Endometrium (tissue), 2 donors: ENCODE results near the gene NTM.

Experiments
- FAIRE-seq: peaks from 2 replicates; lab custom pipeline; 2012; peaks lifted over from hg19 to GRCh38; lab: Jason Lieb, UNC
- donor health status: control.
- donor health status: control.

NTM gene

DNA sequence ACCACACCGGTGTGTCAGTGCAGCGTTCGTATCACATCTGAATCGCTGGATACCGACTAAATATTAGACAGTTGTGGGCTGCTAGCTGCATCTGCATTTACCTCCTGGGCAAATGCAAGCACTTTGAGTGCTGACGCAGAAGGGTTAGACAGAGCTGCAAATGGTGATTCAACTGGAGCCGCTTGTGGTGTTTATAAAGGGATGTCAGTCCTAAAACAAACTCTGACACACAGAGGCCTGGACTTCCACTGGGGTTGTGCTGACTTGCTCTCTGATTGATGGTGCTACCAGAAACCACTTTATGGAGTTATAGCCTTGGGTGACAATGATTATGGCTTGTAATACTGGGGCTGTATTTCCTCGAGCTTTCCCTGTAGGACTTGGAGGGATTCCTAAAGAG, 374.4 kb downstream of the NTM start:
- FAIRE-seq, result no peak

DNA sequence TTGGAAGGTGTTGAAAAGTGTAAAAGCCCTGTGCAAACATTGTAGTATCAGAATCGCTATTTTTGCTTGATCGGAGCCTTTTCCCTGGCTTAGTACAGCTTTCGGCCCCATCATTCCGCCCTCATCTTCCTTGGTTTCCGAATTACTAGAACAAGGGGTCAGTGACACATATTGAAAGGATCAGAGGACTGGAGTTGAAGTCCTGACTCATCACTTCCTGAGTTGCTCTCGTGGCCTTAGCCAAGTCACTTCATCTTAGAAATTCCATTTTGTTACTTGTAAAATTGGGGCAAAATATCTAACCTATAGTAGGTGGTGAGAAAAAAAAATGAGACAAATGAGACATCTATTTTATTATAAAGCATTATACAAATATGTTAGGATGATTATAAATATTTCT, 375.0 kb downstream of the NTM start:
- FAIRE-seq, result no peak

DNA sequence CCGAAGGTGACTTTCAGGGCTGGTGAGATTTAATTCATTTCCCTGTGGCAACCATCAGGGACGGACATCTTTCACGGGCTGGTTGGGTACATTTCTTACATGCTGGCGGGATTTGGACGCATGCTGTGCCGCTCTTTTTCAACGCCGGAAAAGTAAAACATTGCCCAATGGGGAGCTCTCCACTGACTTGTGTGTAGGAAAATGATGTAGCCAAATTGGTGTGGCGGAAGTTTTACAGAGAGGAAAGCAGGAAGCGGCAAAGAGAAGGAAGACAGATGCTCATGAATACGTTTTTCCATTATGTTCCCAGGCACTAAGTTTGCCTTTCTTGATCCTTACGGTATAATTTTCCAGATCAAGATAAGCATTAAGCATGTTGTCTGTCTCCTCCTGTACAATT, 375.8 kb downstream of the NTM start:
- FAIRE-seq, result no peak

- FAIRE-seq, result no peak
Observed at GRCh38 chr11:131748151-131749050, 378.0 kb downstream of the NTM start.

- FAIRE-seq, result no peak
Observed at GRCh38 chr11:131749101-131749500, 378.7 kb downstream of the NTM start.

GRCh38 chr11:131750152-131750551, 379.7 kb downstream of the NTM start:
- FAIRE-seq, result no peak

GRCh38 chr11:131750692-131751091, 380.3 kb downstream of the NTM start:
- no peak for FAIRE-seq

DNA sequence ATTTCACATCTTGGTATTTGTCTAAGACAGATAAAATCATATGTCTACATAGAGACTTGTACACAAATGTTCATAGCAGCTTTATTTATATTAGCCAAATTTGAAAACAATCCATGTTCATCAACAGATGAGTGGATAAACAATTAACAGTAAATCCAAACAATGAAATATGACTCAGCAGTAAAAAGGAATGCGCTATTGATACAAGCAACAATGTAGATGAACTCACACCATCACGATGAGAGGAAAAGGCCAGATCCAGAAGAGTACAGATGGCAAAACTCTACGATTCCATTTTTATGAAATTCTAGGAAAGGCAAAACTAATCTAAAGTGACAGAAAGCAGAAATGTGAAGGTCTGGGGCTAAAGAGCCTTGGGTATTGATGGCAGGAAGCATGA, 384.3 kb downstream of the NTM start:
- no peak for FAIRE-seq

DNA sequence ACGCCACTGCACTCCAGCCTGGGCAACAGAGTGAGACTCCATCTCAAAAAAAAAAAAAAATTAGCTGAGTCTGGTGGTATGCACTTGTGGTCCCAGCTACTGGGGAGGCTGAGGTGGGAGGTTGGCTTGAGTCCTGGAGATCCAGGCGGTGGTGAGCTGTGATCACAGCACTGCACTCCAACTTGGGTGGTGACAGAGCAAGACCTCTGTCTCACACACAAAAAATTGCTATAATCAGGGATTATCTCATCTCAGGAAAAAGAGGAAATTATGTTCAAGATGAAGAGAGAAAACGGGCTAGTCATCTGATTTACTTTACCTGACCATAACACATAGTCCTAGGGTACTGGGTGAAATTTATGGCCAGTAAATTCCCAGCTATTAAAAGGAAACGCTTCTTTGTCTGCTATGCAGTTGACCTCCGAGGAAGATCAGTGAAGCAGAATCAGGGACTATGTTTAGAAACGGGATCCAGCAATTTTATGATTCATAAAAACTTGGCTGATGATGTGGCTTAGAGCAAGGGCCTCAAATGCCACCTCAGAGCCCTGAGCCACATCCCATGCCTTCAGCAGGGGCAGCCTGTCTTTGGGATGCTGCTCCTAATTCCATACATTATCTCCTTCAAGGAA, 386.2 kb downstream of the NTM start:
- no peak for FAIRE-seq

- no peak for FAIRE-seq
Observed at GRCh38 chr11:131758726-131759125, 388.3 kb downstream of the NTM start.

DNA sequence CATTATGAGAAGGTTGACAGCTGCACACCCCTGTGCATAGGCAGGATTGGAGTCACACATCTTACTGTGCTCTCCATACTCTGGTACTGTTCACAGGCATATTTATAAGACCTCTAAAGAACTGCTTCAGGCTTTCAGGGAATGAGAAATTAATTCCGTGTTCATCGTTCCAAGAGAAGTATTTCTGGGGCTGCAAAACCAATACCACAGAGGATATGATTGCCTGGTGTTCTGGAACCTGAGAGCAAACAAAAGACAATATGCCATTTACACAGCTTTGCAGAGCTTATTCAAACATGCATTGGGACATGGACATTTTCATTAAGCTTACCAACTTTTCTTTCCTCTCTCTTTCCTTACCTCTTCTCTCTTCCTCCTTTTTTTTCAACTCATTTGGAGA, 388.7 kb downstream of the NTM start:
- no peak for FAIRE-seq

- no peak for FAIRE-seq
Observed at GRCh38 chr11:131760091-131761061, 390.0 kb downstream of the NTM start.

GRCh38 chr11:131762346-131763110, 392.1 kb downstream of the NTM start:
- FAIRE-seq, result no peak

GRCh38 chr11:131763193-131763890, 392.9 kb downstream of the NTM start:
- no peak for FAIRE-seq

DNA sequence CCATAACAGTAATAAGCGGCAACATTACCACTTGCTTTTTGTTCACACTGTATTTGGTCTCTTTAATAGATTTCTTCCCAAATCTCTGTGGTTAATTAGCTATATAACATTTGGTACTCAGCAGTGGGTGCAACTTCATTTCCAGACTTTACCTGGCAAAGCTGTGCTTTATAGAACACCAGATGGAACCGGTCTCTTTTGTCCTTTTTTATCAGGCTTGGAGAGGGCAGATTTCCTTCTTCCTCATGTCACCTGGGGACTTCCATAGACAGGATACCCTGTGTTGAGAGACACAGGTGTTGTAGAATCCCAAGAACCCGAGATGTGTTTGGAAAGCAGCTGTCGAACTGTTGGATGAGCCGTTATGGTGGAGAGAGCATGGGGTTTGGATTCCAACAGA, 393.7 kb downstream of the NTM start:
- FAIRE-seq, result no peak

- no peak for FAIRE-seq
Observed at GRCh38 chr11:131764649-131765048, 394.2 kb downstream of the NTM start.

- no peak for FAIRE-seq
Observed at GRCh38 chr11:131766637-131767036, 396.2 kb downstream of the NTM start.

GRCh38 chr11:131767421-131767820, 397.0 kb downstream of the NTM start:
- FAIRE-seq, result no peak

GRCh38 chr11:131770801-131771200, 400.4 kb downstream of the NTM start:
- FAIRE-seq, result no peak

DNA sequence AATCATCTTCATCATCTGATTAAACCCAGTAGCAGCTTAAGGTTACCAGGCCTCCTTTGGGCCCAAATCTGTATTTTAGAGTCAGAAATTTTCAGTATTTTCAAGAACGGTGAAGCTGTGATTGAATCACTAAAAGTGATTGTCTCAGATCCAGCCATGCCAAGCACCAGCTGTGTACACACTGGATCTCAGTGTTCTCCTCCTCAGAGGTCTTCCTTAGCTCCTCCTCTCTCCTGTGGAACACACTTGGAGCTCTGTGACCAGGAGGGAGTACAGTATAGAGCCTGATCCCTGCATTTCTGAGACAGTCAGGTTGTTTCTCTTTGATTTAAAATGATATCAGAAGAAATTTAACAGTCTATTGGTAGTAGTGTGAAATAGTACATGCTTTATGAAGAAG, 401.1 kb downstream of the NTM start:
- no peak for FAIRE-seq

DNA sequence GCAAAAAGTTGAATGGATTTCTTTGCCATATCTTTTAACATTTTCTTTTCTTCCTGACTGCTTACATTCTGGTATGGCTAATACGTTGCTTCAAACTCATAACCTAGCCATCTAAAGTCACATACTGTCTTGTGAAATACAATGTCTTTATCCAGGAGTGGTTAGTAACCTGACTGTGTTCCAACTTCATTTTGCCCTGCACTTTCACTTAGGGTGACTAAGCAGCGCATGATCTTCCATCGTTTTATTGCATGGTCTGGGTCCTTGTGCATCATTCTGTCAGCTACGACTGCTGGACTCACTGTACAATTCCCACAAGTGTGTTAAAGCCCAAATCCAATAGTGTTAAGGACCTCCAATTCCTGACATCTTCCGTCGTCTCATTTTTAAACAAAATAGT, 403.2 kb downstream of the NTM start:
- no peak for FAIRE-seq
